PC-9 (cell line): Measurements from ENCODE around the gene PDE11A. TPM values are rescaled to one million over a fixed set of nuclear protein-coding genes. Genes with fewer than 3 reads are reported as not detected.

Experiments
- BruUV-seq: library from RNA; stranded (reverse); fragments of 400-500 nt; replicated peaks from 2 replicates; lab custom pipeline; 2021; lab: Mats Ljungman, UMichigan
- CTCF ChIA-PET: fragments of 300-600 bp; sonication (Branson Sonifier 250); formaldehyde crosslinking; loops from one replicate; lab custom pipeline; 2022; ENCODE audit warnings: antibody characterized with exemption; lab: Charles Lee
- POLR2A ChIA-PET: fragments of 300-600 bp; sonication (Branson Sonifier 250); formaldehyde crosslinking; loops from one replicate; lab custom pipeline; 2022; ENCODE audit warnings: antibody characterized with exemption; ENCODE audit not compliant: unreplicated experiment; lab: Charles Lee
- DNase-seq, 2 experiments: peaks; one replicate each; pipeline versions ENCODE4 v3.0.0 to v3.0.0-alpha.2; 2015 to 2022; ENCODE audit warnings: mixed read lengths in 1 of 2
- H2AFZ ChIP-seq: fragments of 200-600 bp; sonication (generic); 2 replicates; pipeline ENCODE4 v1.8.1; 2017; ENCODE audit warnings: antibody characterized with exemption
- H3F3A ChIP-seq: fragments of 200-600 bp; sonication (generic); 2 replicates; pipeline ENCODE4 v1.8.1; 2017; ENCODE audit warnings: antibody characterized with exemption, mild to moderate bottlenecking, low read depth; ENCODE audit not compliant: insufficient read depth
- H3K27ac ChIP-seq: fragments of 200-600 bp; sonication (generic); 2 replicates; pipeline ENCODE4 v1.6.1; 2016; ENCODE audit warnings: mixed run types
- H3K27me3 ChIP-seq: fragments of 200-600 bp; sonication (generic); 2 replicates; pipeline ENCODE4 v1.6.1; 2016; ENCODE audit warnings: low read depth, mixed run types; ENCODE audit not compliant: insufficient read depth
- H3K36me3 ChIP-seq: fragments of 200-600 bp; sonication (generic); 2 replicates; pipeline ENCODE4 v1.6.1; 2016; ENCODE audit warnings: low read depth, mixed run types
- H3K4me1 ChIP-seq: fragments of 200-600 bp; sonication (generic); replicated peaks from 2 replicates; pipeline ENCODE4 v1.6.1; 2016; ENCODE audit warnings: mixed run types; ENCODE audit not compliant: insufficient read depth
- H3K4me2 ChIP-seq: fragments of 200-600 bp; sonication (generic); 2 replicates; pipeline ENCODE4 v1.6.1; 2017; ENCODE audit warnings: mixed run types
- H3K4me3 ChIP-seq: fragments of 200-600 bp; sonication (generic); 2 replicates; pipeline ENCODE4 v1.6.1; 2016; ENCODE audit warnings: mixed run types
- H3K79me2 ChIP-seq: fragments of 200-600 bp; sonication (generic); 2 replicates; pipeline ENCODE4 v1.6.1; 2017; ENCODE audit warnings: low read depth, mixed run types
- H3K9me2 ChIP-seq: fragments of 200-600 bp; sonication (generic); 2 replicates; pipeline ENCODE4 v1.8.1; 2017; ENCODE audit warnings: mild to moderate bottlenecking; ENCODE audit not compliant: insufficient read depth
- H3K9me3 ChIP-seq: fragments of 200-600 bp; sonication (generic); 2 replicates; pipeline ENCODE4 v1.8.1; 2016; ENCODE audit warnings: low read depth; ENCODE audit not compliant: insufficient read depth
- H4K20me1 ChIP-seq: fragments of 200-600 bp; sonication (generic); 2 replicates; pipeline ENCODE4 v1.8.1; 2017; ENCODE audit not compliant: insufficient read depth
- CTCF ChIP-seq: fragments of 200-600 bp; sonication (generic); conservative IDR thresholded peaks from 2 replicates; pipeline ENCODE4 v1.6.1; 2017; ENCODE audit warnings: mixed run types, antibody characterized with exemption, mild to moderate bottlenecking, moderate library complexity
- EZH2 ChIP-seq: fragments of 200-600 bp; sonication (generic); IDR thresholded peaks from 2 replicates; pipeline ENCODE4 v1.8.0; 2017; ENCODE audit warnings: antibody characterized with exemption, low read depth
- intact Hi-C: fragments of 100-400 bp; cut with micrococcal nuclease; formaldehyde crosslinking; loops from one replicate; pipeline ENCODE4 v1.10.0; 2022; ENCODE audit not compliant: unreplicated experiment
- total RNA-seq: library from RNA; stranded (reverse); gene quantifications from 2 replicates; pipeline ENCODE4 v1.2.3, GENCODE V29; 2021

The PDE11A gene
- total RNA-seq, 1 experiment from 2014 or later: 1.4 TPM

- ChIA-PET POLR2A (no interaction called here), CTCF (no interaction called here)
- no peaks in the 10 kb centered on the region for H3K4me1 ChIP-seq
- TF ChIP-seq EZH2: no peak
- TF ChIP-seq CTCF: no peak
- intact Hi-C loops: no loop called here
- no peaks in the 10 kb centered on the region; the same call in 1 of the 2 replicates for H3K27me3 ChIP-seq
- H3K4me2 ChIP-seq: no peak overlapping the region
- no peaks in the 10 kb centered on the region for H3K9me2 ChIP-seq
- no peaks in the 10 kb centered on the region for H3K79me2 ChIP-seq
- no peaks in the 10 kb centered on the region for H4K20me1 ChIP-seq
- no peaks in the 10 kb centered on the region for H3F3A ChIP-seq
- H2AFZ ChIP-seq: no peak overlapping the region
- BruUV-seq: no TSS peak
- H3K27ac ChIP-seq: no peak overlapping the region
- H3K36me3 ChIP-seq: no peaks in the 10 kb centered on the region
- no peaks in the 10 kb centered on the region for H3K9me3 ChIP-seq
- DNase-seq: no peak
- no peak overlapping the region for H3K4me3 ChIP-seq
Measured at GRCh38 chr2:177598326-177599138, 474.0 kb downstream of the PDE11A start.

GRCh38 chr2:177597759-177598158 is 474.8 kb downstream of the PDE11A start:
- POLR2A ChIA-PET: no interaction called here
- H3F3A ChIP-seq: no peaks in the 10 kb centered on the region
- CTCF ChIA-PET: interaction anchor here (0.6 kb wide), 1 partner anchor 447 kb away, joined by 6 read pairs; no protein-coding TSS in a partner anchor
- DNase-seq: no peak
- no peaks in the 10 kb centered on the region for H3K9me2 ChIP-seq
- H4K20me1 ChIP-seq: no peaks in the 10 kb centered on the region
- no peaks in the 10 kb centered on the region for H3K36me3 ChIP-seq
- no peaks in the 10 kb centered on the region for H3K79me2 ChIP-seq
- H3K27me3 ChIP-seq: no peaks in the 10 kb centered on the region; the same call in 1 of the 2 replicates
- TF ChIP-seq CTCF (no peak), EZH2 (no peak)
- no peak overlapping the region for H3K4me2 ChIP-seq
- no peaks in the 10 kb centered on the region for H3K4me1 ChIP-seq
- BruUV-seq: no TSS peak
- no peaks in the 10 kb centered on the region for H3K9me3 ChIP-seq
- no peak overlapping the region for H2AFZ ChIP-seq
- no peak overlapping the region for H3K4me3 ChIP-seq
- intact Hi-C loops: no loop called here
- H3K27ac ChIP-seq: no peak overlapping the region

- Histone ChIP-seq H3K4me1 (no peaks in the 10 kb centered on the region), H3K36me3 (no peaks in the 10 kb centered on the region), H3K4me2 (no peak overlapping the region), H3K27ac (no peak overlapping the region), H3K9me3 (no peaks in the 10 kb centered on the region), H3F3A (no peaks in the 10 kb centered on the region), H3K4me3 (no peak overlapping the region), H2AFZ (no peak overlapping the region), H3K27me3 (no peaks in the 10 kb centered on the region; the same call in 1 of the 2 replicates), H3K79me2 (no peaks in the 10 kb centered on the region), H4K20me1 (no peaks in the 10 kb centered on the region), H3K9me2 (no peaks in the 10 kb centered on the region)
- DNase-seq: no peak
- intact Hi-C loops: no loop called here
- BruUV-seq: no TSS peak
- CTCF ChIA-PET: no interaction called here
- TF ChIP-seq CTCF: no peak
- no peak for TF ChIP-seq EZH2
- POLR2A ChIA-PET: no interaction called here
Measured at GRCh38 chr2:177596866-177597265, 475.7 kb downstream of the PDE11A start.
